ENCODE results near the gene SCAF4. TPM values are rescaled to one million over a fixed set of nuclear protein-coding genes. Genes with fewer than 3 reads are reported as not detected.

Gene SCAF4
- total RNA-seq, 4 donors from 2014 or later, result 23.6 to 41.5 (median 29.3) TPM

- 68% methylated on average over 8 of the region's 8 CpGs for WGBS
- no peak overlapping the region for H3K27ac ChIP-seq
- no peak for TF ChIP-seq POLR2A (IDR thresholded peaks at IDR 0.05)
- no peak for TF ChIP-seq CTCF (IDR thresholded peaks at IDR 0.05)
- no peak for TF ChIP-seq EP300 (IDR thresholded peaks at IDR 0.05)
- TF ChIP-seq POLR2AphosphoS5 (IDR thresholded peaks at IDR 0.05), result no peak
- H3K4me3 ChIP-seq, result no peak overlapping the region
- H3K4me1 ChIP-seq, result peaks cover 57% of the 10 kb centered on the region
- no peaks in the 10 kb centered on the region for H3K9me3 ChIP-seq
- no peak for DNase-seq (ENCODE audit: low spot score in 2 of 2)
- H3K27me3 ChIP-seq, result no peaks in the 10 kb centered on the region
- peaks cover 32% of the 10 kb centered on the region for H3K36me3 ChIP-seq
These were observed 66.5 kb downstream of the SCAF4 start for GRCh38 chr21:31665397-31665796.

- peaks cover 27% of the 10 kb centered on the region for H3K36me3 ChIP-seq
- TF ChIP-seq POLR2AphosphoS5 (IDR thresholded peaks at IDR 0.05), result no peak
- H3K4me3 ChIP-seq, result no peak overlapping the region
- H3K4me1 ChIP-seq, result peaks cover 63% of the 10 kb centered on the region
- no peaks in the 10 kb centered on the region for H3K9me3 ChIP-seq
- no peak overlapping the region for H3K27ac ChIP-seq
- DNase-seq (ENCODE audit: low spot score in 2 of 2), result no peak
- no peaks in the 10 kb centered on the region for H3K27me3 ChIP-seq
- WGBS, result 94% methylated on average over 7 of the region's 7 CpGs
These were observed 68.2 kb downstream of the SCAF4 start for GRCh38 chr21:31663584-31664249.

GRCh38 chr21:31660591-31660990, 71.3 kb downstream of the SCAF4 start:
- TF ChIP-seq EP300 (IDR thresholded peaks at IDR 0.05) (no peak), POLR2AphosphoS5 (IDR thresholded peaks at IDR 0.05) (no peak), POLR2A (IDR thresholded peaks at IDR 0.05) (no peak), CTCF (IDR thresholded peaks at IDR 0.05) (no peak)
- WGBS, result 17% methylated on average over 8 of the region's 8 CpGs
- peak overlapping the region; percentile 76 for H3K4me3 ChIP-seq
- H3K9me3 ChIP-seq, result no peaks in the 10 kb centered on the region
- H3K4me1 ChIP-seq, result peaks cover 54% of the 10 kb centered on the region
- DNase-seq (ENCODE audit: low spot score in 2 of 2), result no peak
- peaks cover 14% of the 10 kb centered on the region for H3K36me3 ChIP-seq
- no peaks in the 10 kb centered on the region for H3K27me3 ChIP-seq
- peak overlapping the region; percentile 95 for H3K27ac ChIP-seq

- H3K27me3 ChIP-seq, result no peaks in the 10 kb centered on the region
- peak overlapping the region; percentile 76 for H3K4me3 ChIP-seq
- TF ChIP-seq POLR2AphosphoS5 (IDR thresholded peaks at IDR 0.05), result no peak
- H3K36me3 ChIP-seq, result peaks cover 14% of the 10 kb centered on the region
- H3K27ac ChIP-seq, result peak overlapping the region; percentile 95
- no peak for DNase-seq (ENCODE audit: low spot score in 2 of 2)
- H3K4me1 ChIP-seq, result peaks cover 50% of the 10 kb centered on the region
- 3% methylated on average over 3 of the region's 12 CpGs for WGBS
- H3K9me3 ChIP-seq, result no peaks in the 10 kb centered on the region
These were observed 71.7 kb downstream of the SCAF4 start for GRCh38 chr21:31660259-31660565.

- Histone ChIP-seq H3K4me1 (peaks cover 45% of the 10 kb centered on the region), H3K9me3 (no peaks in the 10 kb centered on the region), H3K36me3 (peaks cover 12% of the 10 kb centered on the region), H3K27ac (peak within 1 kb of the TSS; percentile 95), H3K27me3 (no peaks in the 10 kb centered on the region), H3K4me3 (peak within 1 kb of the TSS; percentile 76)
- WGBS, result under 1% methylated on average over 29 of the region's 87 CpGs
- no peak for TF ChIP-seq EP300 (IDR thresholded peaks at IDR 0.05)
- peak; percentile 31 to 82 for TF ChIP-seq POLR2A (IDR thresholded peaks at IDR 0.05)
- peak; percentile 46 to 96 (median 94) for TF ChIP-seq POLR2AphosphoS5 (IDR thresholded peaks at IDR 0.05)
- peak in 1 of 2 donors; percentile 26 for TF ChIP-seq CTCF (IDR thresholded peaks at IDR 0.05)
- peak; percentile 96 to 97 for DNase-seq (ENCODE audit: low spot score in 2 of 2)
These were observed 72.2 kb downstream of the SCAF4 start, which contains the start of gene SOD1 for GRCh38 chr21:31659536-31660258. TSS of gene SOD1 (plus strand) at chr21:31659693. CDS start at chr21:31659770, 77 bp downstream.

- H3K27ac ChIP-seq, result peak overlapping the region; percentile 95
- H3K36me3 ChIP-seq, result peaks cover 7% of the 10 kb centered on the region
- WGBS, result under 1% methylated on average over 18 of the region's 18 CpGs
- H3K27me3 ChIP-seq, result no peaks in the 10 kb centered on the region
- TF ChIP-seq POLR2A (IDR thresholded peaks at IDR 0.05), result no peak
- TF ChIP-seq CTCF (IDR thresholded peaks at IDR 0.05), result no peak
- TF ChIP-seq EP300 (IDR thresholded peaks at IDR 0.05), result no peak
- TF ChIP-seq POLR2AphosphoS5 (IDR thresholded peaks at IDR 0.05), result no peak
- no peak for DNase-seq (ENCODE audit: low spot score in 2 of 2)
- H3K9me3 ChIP-seq, result no peaks in the 10 kb centered on the region
- peak overlapping the region; percentile 76 for H3K4me3 ChIP-seq
- H3K4me1 ChIP-seq, result peaks cover 43% of the 10 kb centered on the region
These were observed 72.7 kb downstream of the SCAF4 start for GRCh38 chr21:31659286-31659535.
